Smooth muscle cell of trachea (primary cell): ENCODE data around the gene MSTO1. TPM values are rescaled to one million over a fixed set of nuclear protein-coding genes. Genes with fewer than 3 reads are reported as not detected.

Experiments used
- total RNA-seq: library from RNA; depleted of rRNA; stranded (reverse); fragments of >200 nt; gene quantifications from 2 replicates; pipeline ENCODE4 v1.2.1, GENCODE V29; 2014

Gene MSTO1
- 23.7 and 25.5 TPM in 2 replicates for total RNA-seq

DNA sequence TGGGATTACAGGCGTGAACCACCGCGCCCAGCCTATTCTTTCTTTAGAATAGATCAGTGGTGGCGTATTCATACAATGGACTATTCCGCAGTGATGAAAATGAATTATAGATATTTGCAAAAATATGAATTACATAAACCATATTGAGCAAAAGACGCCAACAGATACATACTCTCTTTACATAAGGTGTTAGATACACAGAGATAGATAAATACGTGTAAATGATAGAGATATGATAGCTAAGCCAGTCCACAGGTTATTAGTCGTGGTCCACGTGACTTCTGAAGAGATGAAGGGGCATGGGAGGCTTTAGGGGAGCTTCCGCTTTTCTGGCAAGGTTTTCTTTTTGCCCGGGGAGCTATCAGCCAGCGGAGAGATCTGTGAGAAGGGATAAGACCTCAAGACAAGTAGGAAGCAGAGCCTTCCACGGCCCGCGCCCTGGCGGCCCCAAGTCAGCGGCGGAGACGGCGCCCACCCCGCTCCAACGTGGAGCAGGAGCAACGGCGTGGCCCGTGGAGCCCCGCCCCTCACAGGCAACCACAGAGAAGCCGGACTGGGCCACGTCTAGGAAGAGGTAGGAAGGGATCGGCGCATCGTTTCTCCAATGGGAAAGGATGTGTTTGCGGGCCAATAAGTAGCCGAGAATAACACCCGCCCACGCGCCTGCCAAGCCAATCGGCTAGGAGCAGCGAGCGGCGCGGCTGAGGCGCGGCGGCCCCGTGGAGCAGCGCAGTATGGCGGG, at the start of gene MSTO1:
TSS of gene MSTO1 (plus strand) at position 704 of the 742 bp plus-strand sequence. CDS start at position 735, 31 bp downstream.

GRCh38 chr1:155562581-155563376, 47.2 kb upstream of the MSTO1 start, which contains the start of gene ASH1L:
Gene ASH1L (minus strand): TSS chr1:155562803. CDS start chr1:155521519, 41,284 bp downstream.

Other genes with a start within 250 kb of the MSTO1 start
- 31.7 and 36.4 TPM in 2 replicates for gene ASH1L, start 47.4 kb upstream of the MSTO1 start, total RNA-seq
- gene YY1AP1, start 78.6 kb downstream of the MSTO1 start, total RNA-seq = 43.5 and 74.8 TPM in 2 replicates
- gene DAP3, start 78.9 kb downstream of the MSTO1 start, total RNA-seq = 62.5 and 96.4 TPM in 2 replicates
- 30.8 and 34.9 TPM in 2 replicates for gene GON4L, start 247.0 kb downstream of the MSTO1 start, total RNA-seq
- 50.8 and 57.1 TPM in 2 replicates for gene SYT11, start 249.3 kb downstream of the MSTO1 start, total RNA-seq